HL-60 (cell line): ENCODE results near the gene SUSD2.
A peak's percentile ranks its signal among the peaks of the same experiment; 100 is the strongest.

Experiments used
- DNase-seq, 2 experiments: peaks; one replicate each; pipeline ENCODE4 v3.0.0-alpha.2; 2010 to 2020; ENCODE audit warnings: low read depth in 1 of 2, low spot score in 1 of 2
- H3K27ac ChIP-seq: fragments of 250-450 bp; sonication (Bioruptor Pico); replicated peaks from 2 replicates; pipeline ENCODE4 v1.5.1; 2020; ENCODE audit warnings: mild to moderate bottlenecking, moderate library complexity
- H3K27me3 ChIP-seq: fragments of 250-450 bp; sonication (Bioruptor Pico); 2 replicates; pipeline ENCODE4 v1.5.1; 2021; ENCODE audit warnings: mild to moderate bottlenecking, moderate library complexity; ENCODE audit not compliant: insufficient read depth, poor library complexity, severe bottlenecking
- H3K4me3 ChIP-seq: replicated peaks from 2 replicates; pipeline ENCODE4 v1.5.1; 2011; ENCODE audit warnings: mild to moderate bottlenecking, control low read depth, low read length; ENCODE audit not compliant: insufficient read depth
- CTCF ChIP-seq: IDR thresholded peaks from one replicate; pipeline ENCODE4 v1.5.1; 2011; ENCODE audit warnings: low read length, control low read depth, inconsistent platforms; ENCODE audit not compliant: insufficient read depth
- GABPA ChIP-seq: IDR thresholded peaks from 2 replicates; pipeline ENCODE4 v1.6.1; 2012; ENCODE audit warnings: low read depth
- POLR2AphosphoS5 ChIP-seq: IDR thresholded peaks from 2 replicates; pipeline ENCODE4 v1.6.1; 2012; ENCODE audit warnings: low read depth
- REST ChIP-seq: IDR thresholded peaks from 2 replicates; pipeline ENCODE4 v1.6.1; 2012; ENCODE audit warnings: low read depth; ENCODE audit not compliant: insufficient replicate concordance
- SPI1 ChIP-seq: IDR thresholded peaks from 2 replicates; pipeline ENCODE4 v1.6.1; 2012; ENCODE audit warnings: low read depth, mild to moderate bottlenecking, borderline replicate concordance

The SUSD2 gene

DNA sequence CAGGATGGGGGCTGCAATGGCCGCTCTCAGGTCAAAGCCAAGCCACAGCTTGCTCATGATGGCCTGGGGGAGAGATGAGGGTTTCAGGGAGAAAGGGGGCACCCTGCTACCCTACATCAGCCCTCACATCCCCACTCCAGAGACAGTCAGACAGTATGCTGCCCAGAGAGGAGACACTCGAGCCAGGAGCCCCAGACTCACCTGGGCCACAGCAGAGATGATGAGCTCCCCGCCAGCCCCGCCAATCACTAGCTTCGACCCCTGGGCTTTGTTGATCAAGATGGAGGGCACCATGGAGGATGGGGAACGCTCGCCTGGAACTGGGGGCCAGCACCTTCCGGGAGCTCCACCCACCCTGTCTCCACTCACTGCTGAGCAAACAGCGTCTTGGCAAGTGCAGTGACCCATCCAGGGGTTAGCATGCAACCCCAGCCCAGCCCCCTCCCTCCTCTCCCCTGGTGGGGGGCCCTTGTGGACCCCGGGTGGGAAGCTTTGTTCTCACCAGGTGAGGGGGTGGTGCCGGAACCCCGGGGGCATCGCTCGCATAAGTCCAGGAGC is 43.8 kb downstream of the SUSD2 start:
- H3K27ac ChIP-seq, result no peak overlapping the region
- no peak for DNase-seq
- no peaks in the 10 kb centered on the region for H3K27me3 ChIP-seq
- no peak overlapping the region for H3K4me3 ChIP-seq
- no peak for TF ChIP-seq REST
- no peak for TF ChIP-seq GABPA
- TF ChIP-seq POLR2AphosphoS5, result no peak
- no peak for TF ChIP-seq SPI1
- no peak for TF ChIP-seq CTCF

DNA sequence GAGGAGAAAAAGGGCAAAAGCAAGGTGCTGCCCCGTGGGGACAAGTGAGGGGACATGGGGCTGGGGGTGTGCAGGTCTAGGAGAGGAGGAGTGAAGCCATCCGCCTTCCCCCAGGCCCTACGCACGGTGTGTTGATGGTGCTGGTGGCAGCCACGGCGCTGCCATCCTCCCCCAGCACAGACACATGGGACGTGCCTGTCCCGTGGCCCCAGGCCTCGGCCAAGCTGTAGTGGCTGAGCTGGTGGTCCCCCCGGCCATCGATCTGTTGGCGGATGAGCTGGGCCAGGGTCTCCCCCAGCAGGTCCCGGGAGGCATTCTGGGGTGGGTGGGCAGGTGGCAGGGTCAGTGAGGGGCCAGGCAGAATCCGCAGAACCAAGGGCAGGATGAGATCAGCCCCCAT is 44.7 kb downstream of the SUSD2 start:
- no peak for DNase-seq
- TF ChIP-seq GABPA, result no peak
- TF ChIP-seq POLR2AphosphoS5, result no peak
- no peak for TF ChIP-seq SPI1
- no peak for TF ChIP-seq REST
- TF ChIP-seq CTCF, result no peak
- H3K4me3 ChIP-seq, result no peak overlapping the region
- H3K27me3 ChIP-seq, result no peaks in the 10 kb centered on the region
- no peak overlapping the region for H3K27ac ChIP-seq

- no peak for TF ChIP-seq GABPA
- TF ChIP-seq CTCF, result peak; percentile 9
- no peak overlapping the region for H3K4me3 ChIP-seq
- no peaks in the 10 kb centered on the region for H3K27me3 ChIP-seq
- peak in 1 of 2 experiments; percentile 53 for DNase-seq
- H3K27ac ChIP-seq, result no peak overlapping the region
Observed at GRCh38 chr22:24230911-24231656, 49.8 kb downstream of the SUSD2 start.
